NCI-H2171 (cell line): ENCODE data around the gene HSPB8.

ENCODE experiments used
- DNase-seq: peaks from one replicate; lab custom pipeline; 2025; lab: John Stamatoyannopoulos, UW

The HSPB8 gene

GRCh38 chr12:119178544-119179334 is at the start of gene HSPB8:
TSS of gene HSPB8 (plus strand) at chr12:119178931. CDS start at chr12:119179313, 382 bp downstream.
- DNase-seq = peak; percentile 46

GRCh38 chr12:119129827-119130434 is 48.8 kb upstream of the HSPB8 start:
- DNase-seq = no peak

GRCh38 chr12:119130523-119130922 is 48.2 kb upstream of the HSPB8 start:
- DNase-seq = no peak

- no peak for DNase-seq
Observed at GRCh38 chr12:119134284-119135072, 44.3 kb upstream of the HSPB8 start.

GRCh38 chr12:119136811-119137410 is 41.8 kb upstream of the HSPB8 start:
- no peak for DNase-seq

- no peak for DNase-seq
Observed at GRCh38 chr12:119139448-119139847, 39.3 kb upstream of the HSPB8 start.

- DNase-seq = no peak
Observed at GRCh38 chr12:119145367-119145766, 33.4 kb upstream of the HSPB8 start.

- no peak for DNase-seq
Observed at GRCh38 chr12:119147847-119148448, 30.8 kb upstream of the HSPB8 start.

GRCh38 chr12:119149270-119149669 is 29.5 kb upstream of the HSPB8 start:
- no peak for DNase-seq

- peak; percentile 68 for DNase-seq
Observed at GRCh38 chr12:119151445-119152026, 27.2 kb upstream of the HSPB8 start.

- no peak for DNase-seq
Observed at GRCh38 chr12:119153477-119154434, 25.0 kb upstream of the HSPB8 start.

- no peak for DNase-seq
Observed at GRCh38 chr12:119154435-119154818, 24.3 kb upstream of the HSPB8 start.

GRCh38 chr12:119156401-119157044 is 22.2 kb upstream of the HSPB8 start:
- DNase-seq = no peak

GRCh38 chr12:119157528-119157927 is 21.2 kb upstream of the HSPB8 start:
- peak; percentile 60 for DNase-seq

- DNase-seq = peak; percentile 57
Observed at GRCh38 chr12:119157978-119158377, 20.8 kb upstream of the HSPB8 start.

GRCh38 chr12:119158402-119158801 is 20.3 kb upstream of the HSPB8 start:
- DNase-seq = no peak

- DNase-seq = no peak
Observed at GRCh38 chr12:119159844-119160243, 18.9 kb upstream of the HSPB8 start.

- no peak for DNase-seq
Observed at GRCh38 chr12:119167902-119168301, 10.8 kb upstream of the HSPB8 start.

GRCh38 chr12:119168721-119169120 is 10.0 kb upstream of the HSPB8 start:
- no peak for DNase-seq

- DNase-seq = no peak
Observed at GRCh38 chr12:119169150-119169549, 9.6 kb upstream of the HSPB8 start.
